ENCODE measurements around the gene UPK2. TPM values are rescaled to one million over a fixed set of nuclear protein-coding genes. Genes with fewer than 3 reads are reported as not detected.
"Not testable (repeated sequence)": the region's sequence is repeated elsewhere in the genome, so short reads cannot be mapped to it uniquely, and the experiment has no call there.

UPK2 gene
- polyA plus RNA-seq, 3 donors = not detected

GRCh38 chr11:118984825-118985224 lies 28.7 kb downstream of the UPK2 start:
- no peak overlapping the region for H2AFZ ChIP-seq (ENCODE audit: insufficient read depth, low read depth, low read length, poor library complexity, severe bottlenecking)
- H3K9me3 ChIP-seq (replicated peaks in 1 of 2; ENCODE audit: control insufficient read depth in 1 of 2, insufficient read depth in 1 of 2, low read length in 2 of 2) = no peaks in the 10 kb centered on the region
- no CpG with 5 or more reads among the region's 2 CpGs for WGBS (ENCODE audit: insufficient coverage)
- TF ChIP-seq CTCF (IDR thresholded peaks at IDR 0.05) = no peak
- peaks cover 9 to 11% of the 10 kb centered on the region in 2 donors for H3K4me1 ChIP-seq (ENCODE audit: control insufficient read depth in 1 of 2, insufficient read depth in 2 of 2, low read length in 2 of 2)
- peaks cover 2 to 6% (median 5%) of the 10 kb centered on the region in 3 donors for H3K27me3 Mint-ChIP-seq (ENCODE audit: low read depth in 3 of 3)
- no peak overlapping the region for H3K4me3 Mint-ChIP-seq
- no peaks in the 10 kb centered on the region for H3K36me3 Mint-ChIP-seq
- peaks cover 12% of the 10 kb centered on the region for H3K4me1 Mint-ChIP-seq
- no peaks in the 10 kb centered on the region for H3K36me3 ChIP-seq (replicated peaks in 1 of 2; ENCODE audit: control insufficient read depth in 1 of 2, insufficient read depth in 2 of 2, low read length in 2 of 2)
- no peak overlapping the region for H3K4me3 ChIP-seq (replicated peaks in 1 of 3; ENCODE audit: low read depth in 2 of 3, low read length in 3 of 3)
- no peak overlapping the region for H3K4me2 ChIP-seq (replicated peaks; ENCODE audit: extremely low read depth, low read length, poor library complexity, severe bottlenecking)
- H3K9me3 Mint-ChIP-seq = peaks cover 0 to 1% (median 0%) of the 10 kb centered on the region in 7 donors
- no peak overlapping the region for H3K27ac ChIP-seq (ENCODE audit: low read depth in 1 of 2, low read length in 2 of 2)
- H3K79me2 ChIP-seq (ENCODE audit: insufficient read depth, low read length) = no peaks in the 10 kb centered on the region
- H4K20me1 ChIP-seq (ENCODE audit: insufficient read depth, low read length) = no peaks in the 10 kb centered on the region
- no peak overlapping the region for H3K27ac Mint-ChIP-seq
- intact Hi-C loops (cut with micrococcal nuclease) = no loop called here
- H3K9ac ChIP-seq (ENCODE audit: insufficient read depth, low read length, poor library complexity, severe bottlenecking) = no peak overlapping the region
- no peak for DNase-seq
- no peaks in the 10 kb centered on the region for H3K27me3 ChIP-seq (ENCODE audit: control insufficient read depth in 2 of 2, insufficient read depth in 2 of 2, low read length in 2 of 2)

GRCh38 chr11:118988280-118988679 lies 32.2 kb downstream of the UPK2 start:
- H3K4me2 ChIP-seq (replicated peaks; ENCODE audit: extremely low read depth, low read length, poor library complexity, severe bottlenecking) = no peak overlapping the region
- WGBS (ENCODE audit: insufficient coverage) = 90% methylated on average over 2 of the region's 5 CpGs
- no peak overlapping the region for H3K27ac Mint-ChIP-seq

DNA sequence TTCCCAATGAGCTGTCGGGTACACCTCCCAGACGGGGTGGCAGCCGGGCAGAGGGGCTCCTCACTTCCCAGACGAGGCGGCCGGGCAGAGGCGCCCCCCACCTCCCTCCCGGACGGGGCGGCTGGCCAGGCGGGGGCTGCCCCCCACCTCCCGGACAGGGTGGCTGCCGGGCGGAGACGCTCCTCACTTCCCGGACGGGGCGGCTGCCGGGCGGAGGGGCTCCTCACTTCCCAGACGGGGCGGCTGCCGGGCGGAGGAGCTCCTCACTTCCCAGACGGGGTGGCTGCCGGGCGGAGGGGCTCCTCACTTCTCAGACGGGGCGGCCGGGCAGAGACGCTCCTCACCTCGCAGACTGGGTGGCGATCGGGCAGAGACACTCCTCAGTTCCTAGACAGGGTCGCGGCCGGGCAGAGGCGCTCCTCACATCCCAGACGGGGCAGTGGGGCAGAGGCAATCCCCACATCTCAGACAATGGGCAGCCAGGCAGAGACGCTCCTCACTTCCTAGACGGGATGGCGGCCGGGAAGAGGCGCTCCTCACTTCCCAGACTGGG lies 35.5 kb downstream of the UPK2 start:
- H3K9me3 Mint-ChIP-seq; DNase-seq; H3K27me3 Mint-ChIP-seq (ENCODE audit: low read depth in 3 of 3); H3K4me1 ChIP-seq (ENCODE audit: control insufficient read depth in 1 of 2, insufficient read depth in 2 of 2, low read length in 2 of 2); H3K4me1 Mint-ChIP-seq; intact Hi-C loops (cut with micrococcal nuclease); H2AFZ ChIP-seq (ENCODE audit: insufficient read depth, low read depth, low read length, poor library complexity, severe bottlenecking); H3K36me3 ChIP-seq (replicated peaks in 1 of 2; ENCODE audit: control insufficient read depth in 1 of 2, insufficient read depth in 2 of 2, low read length in 2 of 2); H3K79me2 ChIP-seq (ENCODE audit: insufficient read depth, low read length); H3K4me2 ChIP-seq (replicated peaks; ENCODE audit: extremely low read depth, low read length, poor library complexity, severe bottlenecking); H3K36me3 Mint-ChIP-seq; H3K27me3 ChIP-seq (ENCODE audit: control insufficient read depth in 2 of 2, insufficient read depth in 2 of 2, low read length in 2 of 2); H3K4me3 Mint-ChIP-seq; H3K4me3 ChIP-seq (replicated peaks in 1 of 3; ENCODE audit: low read depth in 2 of 3, low read length in 3 of 3); H3K9me3 ChIP-seq (replicated peaks in 1 of 2; ENCODE audit: control insufficient read depth in 1 of 2, insufficient read depth in 1 of 2, low read length in 2 of 2); H3K27ac Mint-ChIP-seq; H4K20me1 ChIP-seq (ENCODE audit: insufficient read depth, low read length); H3K9ac ChIP-seq (ENCODE audit: insufficient read depth, low read length, poor library complexity, severe bottlenecking); H3K27ac ChIP-seq (ENCODE audit: low read depth in 1 of 2, low read length in 2 of 2): not testable (repeated sequence)
- WGBS (ENCODE audit: insufficient coverage) = 91% methylated on average over 19 of the region's 44 CpGs

More at GRCh38 chr11:118988280-118988679, 32.2 kb downstream of the UPK2 start:
- Histone ChIP-seq H2AFZ (ENCODE audit: insufficient read depth, low read depth, low read length, poor library complexity, severe bottlenecking) (no peak overlapping the region), H3K4me3 (replicated peaks in 1 of 3; ENCODE audit: low read depth in 2 of 3, low read length in 3 of 3) (no peak overlapping the region), H4K20me1 (ENCODE audit: insufficient read depth, low read length) (no peaks in the 10 kb centered on the region), H3K4me1 (ENCODE audit: control insufficient read depth in 1 of 2, insufficient read depth in 2 of 2, low read length in 2 of 2) (no peaks in the 10 kb centered on the region), H3K27me3 (ENCODE audit: control insufficient read depth in 2 of 2, insufficient read depth in 2 of 2, low read length in 2 of 2) (no peaks in the 10 kb centered on the region), H3K9me3 (replicated peaks in 1 of 2; ENCODE audit: control insufficient read depth in 1 of 2, insufficient read depth in 1 of 2, low read length in 2 of 2) (no peaks in the 10 kb centered on the region), H3K36me3 (replicated peaks in 1 of 2; ENCODE audit: control insufficient read depth in 1 of 2, insufficient read depth in 2 of 2, low read length in 2 of 2) (no peaks in the 10 kb centered on the region), H3K9ac (ENCODE audit: insufficient read depth, low read length, poor library complexity, severe bottlenecking) (no peak overlapping the region), H3K27ac (ENCODE audit: low read depth in 1 of 2, low read length in 2 of 2) (no peak overlapping the region), H3K79me2 (ENCODE audit: insufficient read depth, low read length) (no peaks in the 10 kb centered on the region)
- TF ChIP-seq CTCF (IDR thresholded peaks at IDR 0.05) = no peak
- Mint-ChIP-seq H3K4me1 (peaks cover 2% of the 10 kb centered on the region), H3K27me3 (ENCODE audit: low read depth in 3 of 3) (peaks cover 1 to 6% (median 4%) of the 10 kb centered on the region in 3 donors), H3K9me3 (peaks cover 0 to 5% (median 1%) of the 10 kb centered on the region in 7 donors), H3K4me3 (no peak overlapping the region), H3K36me3 (peaks cover 0 to 3% of the 10 kb centered on the region in 2 donors)
- DNase-seq = no peak
- intact Hi-C loops (cut with micrococcal nuclease) = no loop called here

Data from CD14-positive monocyte (primary cell).